ENCODE data around the gene MGLL. TPM values are rescaled to one million over a fixed set of nuclear protein-coding genes. Genes with fewer than 3 reads are reported as not detected.

MGLL gene
- total RNA-seq, 5 donors from 2014 or later (not counting 1 experiment from before 2014, with no cell fraction given) = 0.78 to 3.7 (median 1.8) TPM

GRCh38 chr3:127829537-127829936, 7.2 kb upstream of the MGLL start:
- Mint-ChIP-seq H3K4me3 (no peak overlapping the region), H3K9me3 (peaks cover 18 to 41% (median 21%) of the 10 kb centered on the region in 3 donors), H3K27me3 (peaks cover 28 to 30% of the 10 kb centered on the region in 2 donors), H3K27ac (no peak overlapping the region), H3K4me1 (no peaks in the 10 kb centered on the region), H3K36me3 (peaks cover 12% of the 10 kb centered on the region)
- CTCF ChIA-PET = no interaction called here
- POLR2A ChIA-PET = interaction anchor here in 1 of 2 donors (0.5 to 0.7 kb wide), 2 partner anchors 12 to 171 kb away, joined by 3 to 4 read pairs; no protein-coding TSS in a partner anchor
- WGBS (ENCODE audit: insufficient coverage) = no CpG with 5 or more reads among the region's 1 CpG
- no peak for ATAC-seq (replicated peaks in 1 of 4)
- no peaks in the 10 kb centered on the region for H3K9me3 ChIP-seq
- H3K27me3 ChIP-seq (replicated peaks in 1 of 2; ENCODE audit: control insufficient read depth in 2 of 2, extremely low read depth in 1 of 2, insufficient read depth in 2 of 2, low read length in 1 of 2) = peaks cover 0 to 10% of the 10 kb centered on the region in 2 experiments
- no peak overlapping the region for H3K27ac ChIP-seq (ENCODE audit: low read length)
- no peaks in the 10 kb centered on the region for H3K36me3 ChIP-seq (ENCODE audit: control insufficient read depth in 2 of 2, extremely low read depth in 1 of 2, insufficient read depth in 1 of 2, low read length in 1 of 2)
- no peaks in the 10 kb centered on the region for H3K4me1 ChIP-seq (ENCODE audit: control insufficient read depth in 1 of 2, extremely low read depth in 1 of 2, insufficient read depth in 2 of 2, low read length in 2 of 2)
- no peak for DNase-seq
- H3K4me3 ChIP-seq (ENCODE audit: control insufficient read depth in 1 of 2, extremely low read depth in 1 of 2, low read length in 1 of 2) = no peak overlapping the region

GRCh38 chr3:127827808-127828207, 5.5 kb upstream of the MGLL start:
- Histone ChIP-seq H3K4me3 (ENCODE audit: control insufficient read depth in 1 of 2, extremely low read depth in 1 of 2, low read length in 1 of 2) (no peak overlapping the region), H3K9me3 (no peaks in the 10 kb centered on the region), H3K4me1 (ENCODE audit: control insufficient read depth in 1 of 2, extremely low read depth in 1 of 2, insufficient read depth in 2 of 2, low read length in 2 of 2) (peaks cover 0 to 3% of the 10 kb centered on the region in 2 experiments), H3K36me3 (ENCODE audit: control insufficient read depth in 2 of 2, extremely low read depth in 1 of 2, insufficient read depth in 1 of 2, low read length in 1 of 2) (no peaks in the 10 kb centered on the region), H3K27me3 (replicated peaks in 1 of 2; ENCODE audit: control insufficient read depth in 2 of 2, extremely low read depth in 1 of 2, insufficient read depth in 2 of 2, low read length in 1 of 2) (peaks cover 0 to 22% of the 10 kb centered on the region in 2 experiments), H3K27ac (ENCODE audit: low read length) (no peak overlapping the region)
- Mint-ChIP-seq H3K9me3 (peaks cover 18 to 36% (median 21%) of the 10 kb centered on the region in 3 donors), H3K27ac (no peak overlapping the region), H3K4me3 (no peak overlapping the region), H3K27me3 (peaks cover 35 to 38% of the 10 kb centered on the region in 2 donors), H3K36me3 (peaks cover 12% of the 10 kb centered on the region), H3K4me1 (peaks cover 3 to 8% (median 6%) of the 10 kb centered on the region in 3 donors)
- ChIA-PET POLR2A (no interaction called here), CTCF (interaction anchor here in 1 of 2 donors (0.6 kb wide), 1 partner anchor 35 kb away, joined by 5 read pairs; no protein-coding TSS in a partner anchor)
- ATAC-seq (replicated peaks in 1 of 4) = no peak
- no peak for DNase-seq
- WGBS (ENCODE audit: insufficient coverage) = no CpG with 5 or more reads among the region's 2 CpGs

DNA sequence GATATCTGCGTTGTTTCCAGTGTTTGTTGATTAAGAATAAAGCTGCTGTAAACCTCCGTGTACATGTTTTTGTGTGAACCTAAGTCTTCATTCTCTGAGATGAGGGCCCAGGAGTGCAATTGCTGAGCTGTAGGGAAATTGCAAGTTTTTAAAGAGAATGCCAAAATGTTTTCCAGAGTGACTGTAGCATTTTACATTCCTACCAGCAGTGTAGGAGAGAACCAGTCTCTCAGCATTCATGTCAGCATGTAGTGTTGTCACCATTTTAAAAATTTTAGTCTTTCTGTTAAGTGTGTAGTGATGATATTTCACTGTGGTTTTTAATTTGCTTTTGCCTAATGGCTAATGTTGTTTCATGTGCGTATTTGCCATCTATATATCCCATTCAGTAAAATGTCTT, 3.4 kb upstream of the MGLL start:
- Histone ChIP-seq H3K27ac (ENCODE audit: low read length) (no peak overlapping the region), H3K4me1 (ENCODE audit: control insufficient read depth in 1 of 2, extremely low read depth in 1 of 2, insufficient read depth in 2 of 2, low read length in 2 of 2) (peaks cover 3 to 9% of the 10 kb centered on the region in 2 experiments), H3K4me3 (ENCODE audit: control insufficient read depth in 1 of 2, extremely low read depth in 1 of 2, low read length in 1 of 2) (no peak overlapping the region), H3K9me3 (no peaks in the 10 kb centered on the region), H3K27me3 (replicated peaks in 1 of 2; ENCODE audit: control insufficient read depth in 2 of 2, extremely low read depth in 1 of 2, insufficient read depth in 2 of 2, low read length in 1 of 2) (peaks cover 0 to 29% of the 10 kb centered on the region in 2 experiments), H3K36me3 (ENCODE audit: control insufficient read depth in 2 of 2, extremely low read depth in 1 of 2, insufficient read depth in 1 of 2, low read length in 1 of 2) (no peaks in the 10 kb centered on the region)
- peaks cover 16 to 33% (median 21%) of the 10 kb centered on the region in 3 donors for H3K9me3 Mint-ChIP-seq
- H3K4me1 Mint-ChIP-seq = peaks cover 6 to 18% (median 13%) of the 10 kb centered on the region in 3 donors
- ATAC-seq (replicated peaks in 1 of 4) = no peak
- ChIA-PET POLR2A (no interaction called here), CTCF (no interaction called here)
- 94% methylated on average over 2 of the region's 3 CpGs for WGBS (ENCODE audit: insufficient coverage)
- no peak overlapping the region for H3K4me3 Mint-ChIP-seq
- H3K27me3 Mint-ChIP-seq = peaks cover 38 to 50% of the 10 kb centered on the region in 2 donors
- peaks cover 12% of the 10 kb centered on the region for H3K36me3 Mint-ChIP-seq
- no peak for DNase-seq
- no peak overlapping the region for H3K27ac Mint-ChIP-seq

DNA sequence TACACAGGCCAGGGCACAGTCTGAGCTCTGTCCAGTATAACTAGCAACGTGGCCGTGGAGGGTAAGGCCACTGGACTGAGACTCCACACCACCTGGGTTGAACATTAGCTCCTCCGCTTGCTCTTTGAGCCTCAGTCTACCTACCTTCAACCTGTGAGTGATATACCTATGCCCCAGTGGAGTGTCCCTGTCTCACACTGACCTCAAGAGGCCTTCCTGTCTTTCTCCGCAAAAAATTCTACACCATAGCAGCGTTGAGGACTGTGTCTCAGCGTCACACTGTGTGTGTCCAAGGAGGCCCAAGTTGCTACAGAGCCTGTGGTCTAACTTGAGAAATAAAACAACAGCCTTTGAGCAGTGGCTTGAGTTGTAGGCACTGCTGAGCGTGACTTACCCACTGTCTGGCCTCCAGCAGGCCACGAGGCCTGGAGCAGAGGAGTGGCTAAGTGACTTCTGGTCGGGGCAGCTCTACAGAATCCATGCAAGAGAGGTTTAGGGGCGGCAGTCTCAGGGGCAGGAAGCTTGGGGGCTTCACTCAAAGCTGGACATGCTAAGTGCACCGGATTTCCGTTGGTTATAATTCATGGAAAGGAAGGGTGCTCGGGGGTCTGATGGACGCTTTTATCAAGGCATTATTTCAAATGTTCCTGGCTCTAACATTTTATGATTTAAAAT, 2.0 kb upstream of the MGLL start:
- WGBS (ENCODE audit: insufficient coverage) = 94% methylated on average over 11 of the region's 14 CpGs
- H3K4me3 Mint-ChIP-seq = peak overlapping the region in 2 of 3 donors; percentile 25 to 67
- Histone ChIP-seq H3K4me3 (ENCODE audit: control insufficient read depth in 1 of 2, extremely low read depth in 1 of 2, low read length in 1 of 2) (no peak overlapping the region), H3K36me3 (ENCODE audit: control insufficient read depth in 2 of 2, extremely low read depth in 1 of 2, insufficient read depth in 1 of 2, low read length in 1 of 2) (no peaks in the 10 kb centered on the region), H3K27ac (ENCODE audit: low read length) (no peak overlapping the region), H3K27me3 (replicated peaks in 1 of 2; ENCODE audit: control insufficient read depth in 2 of 2, extremely low read depth in 1 of 2, insufficient read depth in 2 of 2, low read length in 1 of 2) (peaks cover 0 to 39% of the 10 kb centered on the region in 2 experiments), H3K4me1 (ENCODE audit: control insufficient read depth in 1 of 2, extremely low read depth in 1 of 2, insufficient read depth in 2 of 2, low read length in 2 of 2) (peaks cover 3 to 9% of the 10 kb centered on the region in 2 experiments), H3K9me3 (no peaks in the 10 kb centered on the region)
- DNase-seq (no peak), ATAC-seq (replicated peaks in 1 of 4) (no peak)
- peaks cover 5 to 18% (median 7%) of the 10 kb centered on the region in 3 donors for H3K9me3 Mint-ChIP-seq
- no peaks in the 10 kb centered on the region for H3K36me3 Mint-ChIP-seq
- peaks cover 51 to 57% of the 10 kb centered on the region in 2 donors for H3K27me3 Mint-ChIP-seq
- POLR2A ChIA-PET = no interaction called here
- peak overlapping the region in 1 of 2 donors; percentile 72 for H3K27ac Mint-ChIP-seq
- H3K4me1 Mint-ChIP-seq = peaks cover 6 to 19% (median 13%) of the 10 kb centered on the region in 3 donors
- CTCF ChIA-PET = no interaction called here

DNA sequence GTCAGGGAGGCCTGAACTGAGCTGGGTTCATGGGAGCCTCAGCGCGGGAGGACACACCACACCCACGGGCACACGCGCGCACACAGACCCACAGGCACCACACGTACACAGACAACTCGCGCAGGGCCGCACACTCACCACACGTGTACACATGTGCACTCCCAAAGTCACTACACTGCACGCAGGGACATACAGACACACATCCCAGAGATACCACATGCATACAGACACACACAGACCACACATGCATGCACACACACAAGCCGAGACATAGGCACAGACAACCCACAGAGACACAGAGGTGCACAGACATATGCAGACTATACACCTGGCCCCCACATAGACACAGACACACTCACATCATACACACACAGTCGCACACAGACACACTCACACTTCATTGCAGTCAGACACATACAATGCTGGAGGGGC, 1.1 kb upstream of the MGLL start:
- H3K27me3 Mint-ChIP-seq = peaks cover 51 to 56% of the 10 kb centered on the region in 2 donors

DNA sequence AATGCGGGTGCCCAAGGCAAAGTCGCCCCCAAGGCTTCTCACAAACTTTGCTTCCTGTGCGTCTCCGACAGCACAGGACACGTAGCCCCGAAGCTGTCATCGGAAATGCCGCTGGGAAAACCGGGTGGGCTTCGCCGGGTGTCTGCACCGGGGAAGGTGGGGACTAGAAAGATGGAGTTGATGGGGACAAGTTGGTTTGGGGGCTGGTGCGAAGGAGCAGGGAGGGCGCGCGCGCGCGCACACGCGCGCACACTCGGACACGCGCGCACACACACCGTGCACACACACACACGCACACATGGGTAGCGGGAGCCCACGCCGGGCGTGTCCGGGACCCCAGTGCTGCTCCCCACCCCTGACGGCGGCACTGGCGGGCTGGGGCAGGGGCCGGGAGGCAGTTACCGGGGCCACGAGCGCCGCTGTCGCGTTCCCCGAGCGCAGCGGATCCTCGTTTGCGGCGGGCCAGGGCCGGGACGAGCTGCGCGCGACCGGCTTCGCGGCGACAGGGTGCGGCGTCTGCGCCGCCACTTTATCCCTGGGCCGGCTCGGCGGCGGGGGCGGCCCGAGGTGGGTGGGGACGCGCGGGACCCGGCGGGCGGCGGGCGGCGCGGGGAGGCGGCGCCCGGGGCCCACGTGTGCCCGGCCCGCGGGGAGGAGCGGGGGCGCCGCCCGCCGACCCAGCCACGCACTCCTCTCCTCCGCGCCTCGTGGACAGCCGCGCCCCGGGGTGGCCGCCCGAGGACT, 539 bp upstream of the MGLL start:
- under 1% methylated on average over 84 of the region's 99 CpGs for WGBS (ENCODE audit: insufficient coverage)
- no peak overlapping the region for H3K27ac Mint-ChIP-seq
- DNase-seq = peak in 1 of 35 experiments; percentile 9
- Histone ChIP-seq H3K9me3 (no peaks in the 10 kb centered on the region), H3K27me3 (replicated peaks in 1 of 2; ENCODE audit: control insufficient read depth in 2 of 2, extremely low read depth in 1 of 2, insufficient read depth in 2 of 2, low read length in 1 of 2) (peaks cover 0 to 45% of the 10 kb centered on the region in 2 experiments), H3K36me3 (ENCODE audit: control insufficient read depth in 2 of 2, extremely low read depth in 1 of 2, insufficient read depth in 1 of 2, low read length in 1 of 2) (no peaks in the 10 kb centered on the region), H3K4me3 (ENCODE audit: control insufficient read depth in 1 of 2, extremely low read depth in 1 of 2, low read length in 1 of 2) (peak overlapping the region; percentile 8 to 87), H3K4me1 (ENCODE audit: control insufficient read depth in 1 of 2, extremely low read depth in 1 of 2, insufficient read depth in 2 of 2, low read length in 2 of 2) (peaks cover 3 to 9% of the 10 kb centered on the region in 2 experiments), H3K27ac (ENCODE audit: low read length) (no peak overlapping the region)
- H3K4me3 Mint-ChIP-seq = peak overlapping the region; percentile 73 to 79 (median 75)
- peaks cover 6 to 19% (median 13%) of the 10 kb centered on the region in 3 donors for H3K4me1 Mint-ChIP-seq
- CTCF ChIA-PET = interaction anchor here in 1 of 2 donors (0.6 kb wide), 1 partner anchor 1895 kb away, joined by 4 read pairs; no protein-coding TSS in a partner anchor
- H3K9me3 Mint-ChIP-seq = peaks cover 0 to 7% (median 4%) of the 10 kb centered on the region in 3 donors
- POLR2A ChIA-PET = no interaction called here
- H3K27me3 Mint-ChIP-seq = peaks cover 51 to 52% of the 10 kb centered on the region in 2 donors
- no peaks in the 10 kb centered on the region for H3K36me3 Mint-ChIP-seq
- ATAC-seq (replicated peaks in 1 of 4) = peak; percentile 24 to 50 (median 38)

More for the DNA sequence above, 1.1 kb upstream of the MGLL start:
- no peak overlapping the region for H3K27ac ChIP-seq (ENCODE audit: low read length)
- peak in 1 of 4 experiments; percentile 4 for ATAC-seq (replicated peaks in 1 of 4)
- no peaks in the 10 kb centered on the region for H3K9me3 ChIP-seq
- CTCF ChIA-PET = no interaction called here
- DNase-seq = no peak
- Mint-ChIP-seq H3K4me1 (peaks cover 6 to 19% (median 13%) of the 10 kb centered on the region in 3 donors), H3K36me3 (no peaks in the 10 kb centered on the region), H3K4me3 (peak overlapping the region; percentile 42 to 67 (median 59)), H3K9me3 (peaks cover 0 to 9% (median 7%) of the 10 kb centered on the region in 3 donors), H3K27ac (no peak overlapping the region)
- no peaks in the 10 kb centered on the region for H3K36me3 ChIP-seq (ENCODE audit: control insufficient read depth in 2 of 2, extremely low read depth in 1 of 2, insufficient read depth in 1 of 2, low read length in 1 of 2)
- peak overlapping the region in 1 of 2 donors; percentile 60 for H3K4me3 ChIP-seq (ENCODE audit: control insufficient read depth in 1 of 2, extremely low read depth in 1 of 2, low read length in 1 of 2)
- H3K27me3 ChIP-seq (replicated peaks in 1 of 2; ENCODE audit: control insufficient read depth in 2 of 2, extremely low read depth in 1 of 2, insufficient read depth in 2 of 2, low read length in 1 of 2) = peaks cover 0 to 42% of the 10 kb centered on the region in 2 experiments
- POLR2A ChIA-PET = no interaction called here
- 27% methylated on average over 14 of the region's 14 CpGs for WGBS (ENCODE audit: insufficient coverage)
- peaks cover 3 to 9% of the 10 kb centered on the region in 2 experiments for H3K4me1 ChIP-seq (ENCODE audit: control insufficient read depth in 1 of 2, extremely low read depth in 1 of 2, insufficient read depth in 2 of 2, low read length in 2 of 2)
